NCI-H1048 (cell line): ENCODE data around the gene MAL.
A peak's percentile ranks its signal among the peaks of the same experiment; 100 is the strongest.

Source experiments
- DNase-seq: peaks from one replicate; lab custom pipeline; 2025; lab: John Stamatoyannopoulos, UW

MAL gene

GRCh38 chr2:95061601-95062183, 36.2 kb downstream of the MAL start:
- no peak for DNase-seq

- no peak for DNase-seq
Observed at GRCh38 chr2:95062242-95063085, 37.0 kb downstream of the MAL start.

DNA sequence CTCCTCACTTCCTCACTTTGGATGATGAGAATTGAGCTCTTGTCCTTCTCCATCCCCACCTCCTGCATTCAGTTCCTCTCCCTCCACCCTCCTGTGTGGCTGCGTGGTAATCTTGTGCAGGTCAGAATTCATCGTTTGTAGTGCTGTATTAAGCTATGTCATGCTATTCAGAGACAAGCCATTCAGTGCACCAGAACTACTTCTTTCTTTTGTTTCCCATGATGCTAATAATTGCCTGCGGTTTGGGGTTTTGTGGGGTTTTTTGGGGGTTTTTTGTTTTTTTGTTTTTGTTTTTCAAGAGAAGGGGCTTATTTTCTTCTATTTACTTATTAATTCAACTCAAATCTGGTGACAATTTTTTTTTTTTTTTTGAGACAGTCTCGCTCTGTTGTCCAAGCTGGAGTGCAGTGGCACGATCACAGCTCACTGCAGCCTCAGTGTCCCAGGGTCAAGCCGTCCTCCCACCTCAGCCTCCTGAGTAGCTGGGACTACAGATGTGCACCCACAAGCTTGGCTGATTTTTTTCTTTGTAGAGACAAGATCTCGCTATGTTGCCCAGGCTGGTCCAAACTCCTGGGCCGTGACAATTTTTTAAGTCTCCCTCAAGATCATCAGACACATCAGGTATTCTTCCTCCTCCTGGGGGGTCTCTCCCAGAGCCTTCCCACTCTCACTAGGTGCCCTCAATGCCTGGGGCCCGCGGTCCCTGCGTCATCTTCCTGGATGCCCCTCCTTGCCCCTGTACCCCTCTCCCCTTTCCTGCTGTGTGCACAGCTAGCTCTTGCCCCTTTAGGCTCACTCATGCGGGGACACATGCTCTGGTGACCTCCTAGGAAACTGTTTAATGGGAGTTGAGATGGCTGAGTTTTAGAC, 37.8 kb downstream of the MAL start:
- no peak for DNase-seq

DNA sequence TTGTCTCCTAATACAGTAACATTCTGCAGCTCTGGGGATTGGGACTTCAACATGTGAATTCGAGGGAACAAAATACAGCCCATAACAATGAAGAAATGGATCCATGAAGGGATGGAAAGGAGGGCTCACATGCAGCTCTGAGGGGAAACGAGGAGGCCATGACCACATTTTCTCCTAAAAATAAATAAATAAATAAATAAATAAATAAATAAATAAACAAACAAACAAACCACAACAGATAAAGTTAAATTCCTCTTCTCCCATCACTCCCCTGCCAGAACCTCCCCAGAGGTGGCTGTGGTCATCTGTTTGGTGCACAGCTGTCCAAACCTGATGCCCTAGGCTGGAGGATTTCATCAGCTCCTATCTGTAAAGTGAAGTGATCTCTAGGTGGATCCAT, 42.7 kb downstream of the MAL start:
- no peak for DNase-seq

DNA sequence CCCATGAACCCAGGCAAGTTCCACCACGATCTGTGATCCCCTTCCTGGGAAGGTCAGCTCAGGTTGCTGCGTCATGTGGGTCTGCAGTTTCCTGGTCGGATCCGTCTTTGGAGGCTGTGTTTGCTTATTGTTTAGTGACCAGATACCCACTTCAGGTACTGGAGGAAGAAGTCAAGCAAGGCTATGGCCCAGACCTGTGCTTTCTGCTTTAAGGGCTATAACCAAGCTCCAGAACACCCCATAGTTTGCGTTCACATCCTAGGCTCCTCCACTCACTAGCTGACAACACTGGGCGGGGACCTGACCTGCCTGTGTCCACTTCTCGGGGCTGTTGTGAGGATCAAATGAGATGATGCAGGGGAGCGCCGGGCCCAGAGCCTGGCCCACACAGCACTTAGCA, 44.0 kb downstream of the MAL start:
- DNase-seq = no peak

GRCh38 chr2:95071856-95072255, 46.3 kb downstream of the MAL start:
- no peak for DNase-seq

DNA sequence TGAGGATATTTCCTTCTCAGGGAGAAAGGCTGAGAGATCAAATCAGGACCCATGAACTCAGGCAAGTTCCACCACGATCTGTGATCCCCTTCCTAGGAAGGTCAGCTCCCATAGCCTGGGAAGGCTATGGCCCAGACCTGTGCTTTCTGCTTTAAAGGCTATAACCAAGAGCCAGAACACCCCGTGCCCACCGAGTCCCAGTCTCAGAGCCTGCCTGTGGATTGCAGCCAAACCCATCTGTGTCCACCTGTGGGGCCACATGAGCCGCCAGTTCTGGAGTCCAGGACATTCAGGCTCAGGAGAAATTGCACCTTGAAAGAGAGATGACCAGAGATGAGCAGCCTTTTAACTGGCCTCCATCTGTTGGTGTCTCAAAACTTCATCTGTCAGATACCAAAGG, 46.9 kb downstream of the MAL start:
- no peak for DNase-seq

DNA sequence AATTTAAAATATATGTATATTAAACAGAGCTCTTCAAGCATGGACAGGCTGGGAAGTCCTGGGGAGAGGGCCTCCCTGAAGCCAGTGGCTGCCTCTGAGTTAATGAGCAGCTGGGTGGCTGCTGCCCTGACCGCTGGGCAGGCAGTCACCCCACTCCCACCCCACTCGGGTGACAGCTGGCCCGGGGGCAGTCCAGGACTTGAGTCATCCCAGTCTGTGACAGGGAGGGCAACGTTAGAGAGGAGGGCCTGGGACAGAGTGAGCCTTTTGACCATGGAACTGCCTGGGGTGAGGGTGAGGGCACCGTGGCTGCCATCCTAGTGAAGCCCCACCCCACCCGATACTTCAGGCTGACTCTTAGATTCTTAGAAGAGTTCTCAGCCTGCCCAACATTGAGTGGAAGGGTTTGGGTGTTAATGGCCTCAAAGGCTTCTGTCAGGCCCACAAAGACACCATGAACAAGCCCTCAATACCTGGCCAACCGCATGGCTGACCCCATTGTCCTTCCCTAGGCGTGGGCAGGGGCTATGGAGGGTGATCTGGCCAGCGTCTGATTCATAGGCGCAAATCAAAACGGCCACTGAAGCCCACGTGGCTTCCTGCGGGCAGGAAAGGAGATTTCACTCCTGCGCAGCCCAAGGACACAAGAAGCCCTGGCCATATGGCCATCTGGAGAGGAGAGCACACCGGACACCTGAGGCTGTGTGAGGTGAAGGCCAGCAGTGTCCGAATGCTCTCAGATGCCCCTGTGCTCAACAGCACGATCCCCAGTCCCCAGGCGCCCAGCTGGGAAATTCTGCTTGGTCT, 48.6 kb downstream of the MAL start:
- DNase-seq = no peak

GRCh38 chr2:95074663-95075439, 49.3 kb downstream of the MAL start:
- no peak for DNase-seq

- no peak for DNase-seq
Observed at GRCh38 chr2:95075440-95076132, 50.1 kb downstream of the MAL start.

DNA sequence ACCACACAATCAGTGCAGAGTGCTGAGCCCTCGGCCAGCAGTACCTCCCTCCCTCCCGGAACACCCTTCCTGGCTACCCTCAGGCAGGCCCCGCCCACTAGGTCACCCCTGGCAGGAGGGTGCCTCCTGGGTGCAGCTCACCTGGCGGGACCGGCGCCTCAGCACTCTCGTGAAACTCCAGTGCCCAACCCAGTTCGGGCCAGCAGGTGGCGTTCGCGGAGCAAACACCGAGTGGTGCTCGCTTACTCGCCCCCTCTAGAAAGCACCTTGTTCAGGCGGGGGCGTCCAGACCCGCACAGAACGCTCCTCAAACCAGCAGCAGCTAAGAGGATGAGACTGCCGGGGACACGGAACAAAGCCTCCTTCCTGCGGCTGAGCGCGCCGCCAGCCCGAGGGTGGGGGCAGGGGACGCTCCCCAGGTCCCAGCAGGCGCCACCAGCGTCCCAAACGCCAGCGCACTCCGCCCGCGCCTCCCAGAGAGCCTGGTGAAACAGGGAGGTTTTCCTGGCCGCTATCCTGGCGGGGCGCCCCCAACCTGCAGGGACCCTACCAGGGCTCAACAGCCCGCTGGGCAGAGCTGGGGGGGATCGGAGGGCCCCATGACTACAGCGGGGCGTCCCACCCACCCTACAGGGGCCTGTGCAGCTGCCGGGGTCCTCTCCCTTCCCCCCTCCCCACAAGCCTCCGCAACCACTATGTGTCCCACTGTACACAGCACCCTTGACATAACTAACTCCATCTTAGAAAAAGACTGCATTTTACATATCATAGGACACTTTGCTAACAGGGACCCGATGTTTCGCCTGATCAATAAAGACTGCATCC, 51.4 kb downstream of the MAL start:
- DNase-seq = peak; percentile 32

GRCh38 chr2:95077530-95077825, 52.0 kb downstream of the MAL start:
- DNase-seq = no peak

DNA sequence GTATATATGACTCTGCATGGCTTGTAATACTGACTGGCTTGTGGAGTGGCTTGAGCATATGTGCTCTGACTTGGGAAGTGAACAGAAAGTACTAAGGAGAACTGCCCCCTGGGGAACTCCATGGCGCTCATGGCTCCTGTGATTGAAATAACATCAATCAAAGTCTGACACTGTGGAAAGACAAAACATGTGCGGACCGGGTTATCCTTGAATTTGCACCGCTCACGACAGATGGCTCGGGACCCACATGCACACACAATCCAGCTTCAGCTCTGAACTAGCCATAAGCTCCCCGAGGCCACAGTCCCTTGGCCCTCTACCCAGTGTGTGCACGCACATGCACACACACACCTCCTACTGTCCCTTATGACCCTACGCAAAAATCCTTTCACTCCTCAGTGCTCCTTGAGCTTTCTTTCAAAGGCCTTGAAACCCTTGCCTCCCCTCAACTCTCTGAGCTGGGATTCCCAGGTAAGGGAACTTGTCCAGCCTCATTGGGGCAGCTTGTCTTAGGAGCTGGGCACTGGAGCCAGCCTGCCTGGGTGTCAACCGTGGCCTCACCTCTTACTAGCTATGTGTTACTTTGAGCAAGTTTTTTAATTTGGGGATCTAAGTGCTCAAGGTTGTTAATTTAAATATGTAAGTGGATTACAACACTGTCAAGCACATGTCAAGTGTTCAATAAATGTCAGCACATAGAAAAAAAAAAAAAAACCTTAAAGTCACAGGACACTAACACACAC, 52.5 kb downstream of the MAL start:
- DNase-seq = no peak

- no peak for DNase-seq
Observed at GRCh38 chr2:95079199-95079683, 53.7 kb downstream of the MAL start.

- no peak for DNase-seq
Observed at GRCh38 chr2:95082477-95082876, 57.0 kb downstream of the MAL start.

DNA sequence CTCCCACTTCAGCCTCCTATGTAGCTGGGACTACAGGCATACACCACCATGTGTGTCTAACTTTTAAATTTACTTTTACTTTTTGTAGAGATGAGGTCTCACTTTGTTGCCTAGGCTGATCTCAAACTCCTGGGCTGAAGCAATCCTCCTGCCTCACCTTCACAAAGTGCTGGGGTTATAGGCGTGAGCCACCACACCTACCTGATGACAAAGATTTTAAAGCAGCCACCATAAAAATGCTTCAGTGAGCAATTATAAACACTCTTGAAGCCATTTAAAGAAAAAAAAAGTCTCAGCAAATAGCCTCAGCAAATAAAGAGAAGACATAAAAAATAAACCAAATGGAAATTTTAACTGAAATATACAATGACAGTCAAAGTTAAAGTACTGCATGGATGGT, 60.5 kb downstream of the MAL start:
- DNase-seq = no peak

DNA sequence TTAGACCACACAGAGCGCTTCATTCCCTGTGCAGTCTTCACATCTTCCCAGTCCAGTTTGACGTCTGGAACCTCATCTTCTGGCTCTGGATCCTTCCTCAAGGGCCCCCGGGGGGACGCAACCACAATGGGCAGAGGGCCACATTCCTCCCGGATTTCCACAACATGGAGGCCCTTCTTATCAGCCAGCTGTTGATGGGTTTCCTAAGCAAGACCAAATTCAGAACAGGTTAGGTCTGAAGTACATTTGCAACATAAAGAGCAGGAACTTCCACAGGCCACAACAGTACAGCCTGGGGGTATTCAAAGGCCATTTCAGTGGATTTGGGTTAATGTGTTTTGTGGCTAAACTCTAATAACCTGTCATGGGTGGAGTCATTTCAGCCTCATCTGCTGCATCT, 61.9 kb downstream of the MAL start:
- no peak for DNase-seq

DNA sequence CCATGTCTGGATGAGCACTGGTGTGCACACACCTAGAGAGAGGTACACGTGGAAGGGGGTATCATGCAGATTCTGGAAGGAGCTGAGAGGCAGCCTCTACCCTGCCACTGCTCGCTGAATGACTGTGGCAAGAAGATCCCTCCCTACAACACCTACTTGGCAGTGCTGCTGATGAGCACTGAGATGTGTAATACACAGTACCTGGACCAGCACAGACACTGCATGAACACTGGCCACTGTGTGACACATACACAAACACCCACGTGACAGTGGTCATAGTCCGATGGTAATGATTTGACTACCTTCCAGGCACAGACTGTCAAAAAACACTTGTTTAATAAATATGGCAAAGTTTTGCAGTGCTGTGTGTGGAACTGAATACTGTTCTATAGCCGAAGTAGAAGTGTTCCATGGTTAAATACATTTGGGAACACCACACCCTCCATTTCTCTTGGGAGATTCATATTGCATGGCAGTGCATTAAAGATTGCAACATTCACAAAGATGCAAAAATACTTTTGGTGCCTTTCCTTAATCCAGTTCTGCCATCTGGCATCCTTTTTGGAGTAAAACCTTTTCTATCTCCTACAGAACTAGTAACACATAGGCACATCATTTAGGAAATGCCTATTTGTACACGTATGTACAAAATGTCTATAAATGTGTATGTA, 66.5 kb downstream of the MAL start:
- no peak for DNase-seq
